HUES64 (cell line): ENCODE results near the gene LHFPL6.

Experiments used
- H3K27ac ChIP-seq: 2 replicates; pipeline ENCODE4 v1.7.0; 2013; ENCODE audit warnings: low read depth, low read length, inconsistent platforms
- H3K27me3 ChIP-seq: 2 replicates; pipeline ENCODE4 v1.6.1; 2013; ENCODE audit warnings: mild to moderate bottlenecking, low read length; ENCODE audit not compliant: insufficient read depth
- H3K36me3 ChIP-seq: 2 replicates; pipeline ENCODE4 v1.6.1; 2013; ENCODE audit warnings: mild to moderate bottlenecking, low read length; ENCODE audit not compliant: insufficient read depth
- H3K4me1 ChIP-seq: 2 replicates; pipeline ENCODE4 v1.6.1; 2013; ENCODE audit warnings: mild to moderate bottlenecking, low read length, moderate library complexity; ENCODE audit not compliant: insufficient read depth
- H3K4me3 ChIP-seq: 2 replicates; pipeline ENCODE4 v1.5.1; 2013; ENCODE audit warnings: mild to moderate bottlenecking, low read length, moderate library complexity
- H3K9ac ChIP-seq: 2 replicates; pipeline ENCODE4 v1.6.1; 2013; ENCODE audit warnings: mild to moderate bottlenecking, low read depth, low read length
- H3K9me3 ChIP-seq: 2 replicates; pipeline ENCODE4 v1.6.1; 2013; ENCODE audit warnings: low read depth, low read length; ENCODE audit not compliant: insufficient read depth
- WGBS: fragments of 150-250, 120-280 bp; methylation state at CpG from one replicate; pipeline ENCODE4 v1.1.7; 2013; ENCODE audit warnings: missing lambda C conversion rate; 5-methylcytosine and 5-hydroxymethylcytosine counted together

LHFPL6 gene

GRCh38 chr13:39379667-39380655, 223.0 kb downstream of the LHFPL6 start:
- Histone ChIP-seq H3K27ac (no peak overlapping the region), H3K36me3 (no peaks in the 10 kb centered on the region), H3K4me1 (peaks cover 11% of the 10 kb centered on the region; the same call in 1 of the 2 replicates), H3K9ac (no peak overlapping the region), H3K27me3 (peaks cover 90% of the 10 kb centered on the region), H3K4me3 (no peak overlapping the region), H3K9me3 (no peaks in the 10 kb centered on the region)
- WGBS = 94% methylated on average over 4 of the region's 4 CpGs

GRCh38 chr13:39379118-39379517, 223.9 kb downstream of the LHFPL6 start:
- WGBS = 82% methylated on average over 2 of the region's 2 CpGs
- H3K9ac ChIP-seq = no peak overlapping the region
- no peak overlapping the region for H3K4me3 ChIP-seq
- H3K36me3 ChIP-seq = no peaks in the 10 kb centered on the region
- no peak overlapping the region for H3K27ac ChIP-seq
- H3K9me3 ChIP-seq = no peaks in the 10 kb centered on the region
- H3K27me3 ChIP-seq = peaks cover 89% of the 10 kb centered on the region
- peaks cover 3% of the 10 kb centered on the region; the same call in 1 of the 2 replicates for H3K4me1 ChIP-seq

- H3K9ac ChIP-seq = no peak overlapping the region
- H3K27me3 ChIP-seq = peaks cover 81% of the 10 kb centered on the region
- no peaks in the 10 kb centered on the region for H3K9me3 ChIP-seq
- H3K36me3 ChIP-seq = no peaks in the 10 kb centered on the region
- 92% methylated on average over 2 of the region's 2 CpGs for WGBS
- H3K4me1 ChIP-seq = no peaks in the 10 kb centered on the region
- no peak overlapping the region for H3K4me3 ChIP-seq
- no peak overlapping the region for H3K27ac ChIP-seq
Observed at GRCh38 chr13:39378306-39378705, 224.7 kb downstream of the LHFPL6 start.

GRCh38 chr13:39377699-39378098, 225.3 kb downstream of the LHFPL6 start:
- no peak overlapping the region for H3K27ac ChIP-seq
- H3K36me3 ChIP-seq = no peaks in the 10 kb centered on the region
- H3K4me1 ChIP-seq = no peaks in the 10 kb centered on the region
- H3K9ac ChIP-seq = no peak overlapping the region
- WGBS = 88% methylated on average over 1 of the region's 1 CpG
- H3K9me3 ChIP-seq = no peaks in the 10 kb centered on the region
- H3K4me3 ChIP-seq = no peak overlapping the region
- peaks cover 78% of the 10 kb centered on the region for H3K27me3 ChIP-seq

- Histone ChIP-seq H3K9ac (no peak overlapping the region), H3K36me3 (no peaks in the 10 kb centered on the region), H3K4me3 (no peak overlapping the region), H3K9me3 (no peaks in the 10 kb centered on the region), H3K27ac (no peak overlapping the region), H3K27me3 (peaks cover 70% of the 10 kb centered on the region), H3K4me1 (no peaks in the 10 kb centered on the region)
Observed at GRCh38 chr13:39376076-39376475, 226.9 kb downstream of the LHFPL6 start.

- Histone ChIP-seq H3K27ac (no peak overlapping the region), H3K9me3 (no peaks in the 10 kb centered on the region), H3K36me3 (no peaks in the 10 kb centered on the region), H3K4me3 (no peak overlapping the region), H3K4me1 (no peaks in the 10 kb centered on the region), H3K27me3 (peaks cover 69% of the 10 kb centered on the region), H3K9ac (no peak overlapping the region)
- WGBS = 94% methylated on average over 2 of the region's 3 CpGs
Observed at GRCh38 chr13:39375601-39376000, 227.4 kb downstream of the LHFPL6 start.

- H3K27ac ChIP-seq = no peak overlapping the region
- peaks cover 71% of the 10 kb centered on the region for H3K27me3 ChIP-seq
- no peak overlapping the region for H3K4me3 ChIP-seq
- H3K9ac ChIP-seq = no peak overlapping the region
- no peaks in the 10 kb centered on the region for H3K9me3 ChIP-seq
- no peaks in the 10 kb centered on the region for H3K36me3 ChIP-seq
- WGBS = 92% methylated on average over 3 of the region's 3 CpGs
- no peaks in the 10 kb centered on the region for H3K4me1 ChIP-seq
Observed at GRCh38 chr13:39374741-39375189, 228.2 kb downstream of the LHFPL6 start.

GRCh38 chr13:39373145-39373544, 229.8 kb downstream of the LHFPL6 start:
- H3K4me3 ChIP-seq = no peak overlapping the region
- no peak overlapping the region for H3K9ac ChIP-seq
- peaks cover 58% of the 10 kb centered on the region for H3K27me3 ChIP-seq
- no peak overlapping the region for H3K27ac ChIP-seq
- 92% methylated on average over 3 of the region's 3 CpGs for WGBS
- H3K9me3 ChIP-seq = no peaks in the 10 kb centered on the region
- no peaks in the 10 kb centered on the region for H3K36me3 ChIP-seq
- H3K4me1 ChIP-seq = no peaks in the 10 kb centered on the region

GRCh38 chr13:39371706-39372105, 231.3 kb downstream of the LHFPL6 start:
- 94% methylated on average over 5 of the region's 5 CpGs for WGBS
- Histone ChIP-seq H3K27ac (no peak overlapping the region), H3K9me3 (no peaks in the 10 kb centered on the region)

GRCh38 chr13:39370554-39370953, 232.4 kb downstream of the LHFPL6 start:
- H3K4me3 ChIP-seq = no peak overlapping the region
- H3K4me1 ChIP-seq = peaks cover 5% of the 10 kb centered on the region; the same call in 1 of the 2 replicates
- no peaks in the 10 kb centered on the region for H3K9me3 ChIP-seq
- H3K27me3 ChIP-seq = peaks cover 37% of the 10 kb centered on the region
- H3K9ac ChIP-seq = no peak overlapping the region
- H3K27ac ChIP-seq = no peak overlapping the region
- 90% methylated on average over 4 of the region's 4 CpGs for whole genome bisulfite sequencing
- no peaks in the 10 kb centered on the region for H3K36me3 ChIP-seq

More at GRCh38 chr13:39371706-39372105, 231.3 kb downstream of the LHFPL6 start:
- H3K4me1 ChIP-seq = no peaks in the 10 kb centered on the region
- H3K36me3 ChIP-seq = no peaks in the 10 kb centered on the region
- no peak overlapping the region for H3K4me3 ChIP-seq
- peaks cover 44% of the 10 kb centered on the region for H3K27me3 ChIP-seq
- no peak overlapping the region for H3K9ac ChIP-seq

- H3K27me3 ChIP-seq = peaks cover 35% of the 10 kb centered on the region
- peaks cover 9% of the 10 kb centered on the region; the same call in 1 of the 2 replicates for H3K4me1 ChIP-seq
- H3K9me3 ChIP-seq = no peaks in the 10 kb centered on the region
- no peak overlapping the region for H3K4me3 ChIP-seq
- no peak overlapping the region for H3K27ac ChIP-seq
- no peak overlapping the region for H3K9ac ChIP-seq
- H3K36me3 ChIP-seq = no peaks in the 10 kb centered on the region
- 95% methylated on average over 3 of the region's 3 CpGs for WGBS
Observed at GRCh38 chr13:39370048-39370447, 232.9 kb downstream of the LHFPL6 start.
